Liver (tissue), 9 donors: ENCODE results near the gene PPARA. TPM values are rescaled to one million over a fixed set of nuclear protein-coding genes. Genes with fewer than 3 reads are reported as not detected.

Experiments used
- DNase-seq: peaks from one replicate; pipeline ENCODE4 v3.0.0-alpha.2; 2017; ENCODE audit warnings: low spot score
- H3K27ac ChIP-seq, 2 donors: one replicate each; pipeline ENCODE4 v1.7.0; 2013; ENCODE audit warnings: inconsistent platforms in 2 of 2, low read length in 2 of 2, control low read depth in 1 of 2, low read depth in 1 of 2, mild to moderate bottlenecking in 1 of 2
- H3K27me3 ChIP-seq, 4 donors: one replicate each; pipeline versions ENCODE4 v1.6.1 to v1.7.0; 2013; ENCODE audit warnings: low read length in 3 of 4, inconsistent platforms in 1 of 4, mild to moderate bottlenecking in 1 of 4, moderate library complexity in 1 of 4; ENCODE audit not compliant: control insufficient read depth in 4 of 4, insufficient read depth in 4 of 4
- H3K36me3 ChIP-seq, 4 donors: one replicate each; pipeline versions ENCODE4 v1.6.1 to v1.7.0; 2013; ENCODE audit warnings: low read length in 3 of 4, mild to moderate bottlenecking in 3 of 4, low read depth in 1 of 4, moderate library complexity in 1 of 4; ENCODE audit not compliant: control insufficient read depth in 4 of 4, insufficient read depth in 3 of 4
- H3K4me1 ChIP-seq, 4 donors: one replicate each; pipeline versions ENCODE4 v1.6.1 to v1.7.0; 2013; ENCODE audit warnings: low read length in 3 of 4, mild to moderate bottlenecking in 3 of 4, moderate library complexity in 1 of 4; ENCODE audit not compliant: control insufficient read depth in 4 of 4, insufficient read depth in 4 of 4
- H3K4me3 ChIP-seq, 3 donors: one replicate each; pipeline versions ENCODE4 v1.6.1 to v1.7.0; 2013; ENCODE audit warnings: low read length in 3 of 3, control low read depth in 1 of 3, low read depth in 1 of 3, mild to moderate bottlenecking in 1 of 3
- H3K9ac ChIP-seq, 2 donors: one replicate each; pipeline ENCODE4 v1.7.0; 2013; ENCODE audit warnings: low read length in 2 of 2, mild to moderate bottlenecking in 2 of 2, moderate library complexity in 2 of 2, control low read depth in 1 of 2, low read depth in 1 of 2
- H3K9me3 ChIP-seq, 4 donors: one replicate each; pipeline versions ENCODE4 v1.6.1 to v1.7.0; 2013; ENCODE audit warnings: low read length in 3 of 4; ENCODE audit not compliant: control insufficient read depth in 4 of 4
- ATF3 ChIP-seq: IDR thresholded peaks from 2 replicates; pipeline ENCODE4 v1.6.1; 2016; ENCODE audit warnings: antibody characterized with exemption
- CTCF ChIP-seq: fragments of 150-350 bp; IDR thresholded peaks from 2 replicates; pipeline ENCODE4 v1.5.1; 2017; ENCODE audit warnings: improper control_type of control experiment, low read depth, low read length; ENCODE audit not compliant: missing input control
- EGR1 ChIP-seq, 2 donors: IDR thresholded peaks; 2 replicates each; pipeline ENCODE4 v1.6.1; 2016 to 2018; ENCODE audit warnings: antibody characterized with exemption in 2 of 2, low read depth in 2 of 2
- FOXA1 ChIP-seq: IDR thresholded peaks from 2 replicates; pipeline ENCODE4 v1.6.1; 2016; ENCODE audit warnings: antibody characterized with exemption
- FOXA2 ChIP-seq: IDR thresholded peaks from 2 replicates; pipeline ENCODE4 v1.6.1; 2016; ENCODE audit warnings: antibody characterized with exemption
- GABPA ChIP-seq, 2 donors: IDR thresholded peaks in 1 of 2; conservative IDR thresholded peaks in 1 of 2; 2 replicates each; pipeline ENCODE4 v1.6.1; 2016; ENCODE audit warnings: antibody characterized with exemption in 2 of 2, mild to moderate bottlenecking in 1 of 2, moderate library complexity in 1 of 2
- HNF4A ChIP-seq, 2 donors: conservative IDR thresholded peaks; 2 replicates each; pipeline ENCODE4 v1.6.1; 2016; ENCODE audit warnings: antibody characterized with exemption in 2 of 2, mild to moderate bottlenecking in 2 of 2
- HNF4G ChIP-seq: IDR thresholded peaks from 2 replicates; pipeline ENCODE4 v1.6.1; 2016; ENCODE audit warnings: antibody characterized with exemption
- JUND ChIP-seq, 2 donors: IDR thresholded peaks; 2 replicates each; pipeline ENCODE4 v1.6.1; 2016; ENCODE audit warnings: antibody characterized with exemption in 2 of 2
- MAX ChIP-seq: IDR thresholded peaks from 2 replicates; pipeline ENCODE4 v1.6.1; 2016; ENCODE audit warnings: antibody characterized with exemption
- NR2F2 ChIP-seq: IDR thresholded peaks from 2 replicates; pipeline ENCODE4 v1.6.1; 2016; ENCODE audit warnings: antibody characterized with exemption
- RAD21 ChIP-seq, 2 donors: IDR thresholded peaks; 2 replicates each; pipeline ENCODE4 v1.6.1; 2016; ENCODE audit warnings: antibody characterized with exemption in 2 of 2, mild to moderate bottlenecking in 2 of 2
- REST ChIP-seq: IDR thresholded peaks from 2 replicates; pipeline ENCODE4 v1.6.1; 2016; ENCODE audit warnings: antibody characterized with exemption, mild to moderate bottlenecking
- RXRA ChIP-seq, 2 donors: IDR thresholded peaks; 2 replicates each; pipeline ENCODE4 v1.6.1; 2017 to 2018; ENCODE audit warnings: antibody characterized with exemption in 2 of 2, mild to moderate bottlenecking in 1 of 2
- SP1 ChIP-seq: IDR thresholded peaks from 2 replicates; pipeline ENCODE4 v1.6.1; 2018; ENCODE audit warnings: antibody characterized with exemption, mild to moderate bottlenecking
- TAF1 ChIP-seq: conservative IDR thresholded peaks from 2 replicates; pipeline ENCODE4 v1.6.1; 2016; ENCODE audit warnings: antibody characterized with exemption, mild to moderate bottlenecking
- YY1 ChIP-seq: IDR thresholded peaks from 2 replicates; pipeline ENCODE4 v1.6.1; 2016; ENCODE audit warnings: antibody characterized with exemption, mild to moderate bottlenecking
- ZBTB33 ChIP-seq: IDR thresholded peaks from 2 replicates; pipeline ENCODE4 v1.6.1; 2016; ENCODE audit warnings: antibody characterized with exemption
- WGBS: extraction: QIAGEN DNeasy Blood & Tissue Kit; methylation state at CpG from one replicate; pipeline ENCODE4 v1.1.7; 2013; 5-methylcytosine and 5-hydroxymethylcytosine counted together
- polyA plus RNA-seq, 2 donors: library from polyadenylated mRNA; stranded (reverse) in 1 of 2; unstranded in 1 of 2; fragments of 200-250 nt in 1 of 2; fragments of >200 nt in 1 of 2; fragmentation: Nextera tagmentation in 1 of 2; extraction: Ambion mirVana in 1 of 2; gene quantifications; one replicate each; pipeline versions ENCODE4 v1.2.1 to v1.2.3, GENCODE V29; 2013 to 2015
- total RNA-seq, 2 donors: library from RNA; depleted of rRNA; stranded (reverse); fragments of >200 nt; gene quantifications; one replicate each; pipeline ENCODE4 v1.2.3, GENCODE V29; 2014
- donor health status: healthy.
- donor health status: healthy.
- donor health status: healthy.
- donor health status: healthy.
- donor health status: healthy.

PPARA gene
- total and polyA plus RNA-seq, 4 donors, result 31.2 to 78.8 (median 41.3) TPM

GRCh38 chr22:46246178-46246577, 95.9 kb downstream of the PPARA start:
- H3K9me3 ChIP-seq, result no peaks in the 10 kb centered on the region
- no peaks in the 10 kb centered on the region for H3K36me3 ChIP-seq
- TF ChIP-seq EGR1 (IDR thresholded peaks at IDR 0.05; ENCODE audit: low read depth in 2 of 2) (no peak), GABPA (IDR thresholded peaks at IDR 0.05 in 1 of 2, conservative IDR thresholded peaks at IDR 0.05 in 1 of 2) (no peak), JUND (IDR thresholded peaks at IDR 0.05) (no peak), HNF4G (no peak), NR2F2 (no peak), FOXA2 (no peak), HNF4A (conservative IDR thresholded peaks at IDR 0.05) (no peak)
- H3K4me1 ChIP-seq, result peaks cover 3 to 22% (median 8%) of the 10 kb centered on the region in 4 donors
- no peak overlapping the region for H3K27ac ChIP-seq
- 97% methylated on average over 10 of the region's 10 CpGs for WGBS
- no peak for DNase-seq
- H3K9ac ChIP-seq, result no peak overlapping the region
- no peak overlapping the region for H3K4me3 ChIP-seq
- H3K27me3 ChIP-seq, result no peaks in the 10 kb centered on the region

GRCh38 chr22:46247443-46247975, 97.2 kb downstream of the PPARA start:
- WGBS, result 93% methylated on average over 2 of the region's 2 CpGs
- H3K4me1 ChIP-seq, result peaks cover 3 to 23% (median 9%) of the 10 kb centered on the region in 4 donors
- no peak for DNase-seq
- no peaks in the 10 kb centered on the region for H3K36me3 ChIP-seq
- H3K9me3 ChIP-seq, result no peaks in the 10 kb centered on the region
- H3K27me3 ChIP-seq, result no peaks in the 10 kb centered on the region
- no peak overlapping the region for H3K9ac ChIP-seq
- no peak for TF ChIP-seq CTCF
- no peak for TF ChIP-seq FOXA2
- no peak for TF ChIP-seq FOXA1
- no peak for TF ChIP-seq RAD21 (IDR thresholded peaks at IDR 0.05)
- TF ChIP-seq YY1, result no peak
- TF ChIP-seq RXRA (IDR thresholded peaks at IDR 0.05), result no peak
- no peak for TF ChIP-seq ATF3
- TF ChIP-seq EGR1 (IDR thresholded peaks at IDR 0.05; ENCODE audit: low read depth in 2 of 2), result no peak
- no peak for TF ChIP-seq GABPA (IDR thresholded peaks at IDR 0.05 in 1 of 2, conservative IDR thresholded peaks at IDR 0.05 in 1 of 2)
- no peak for TF ChIP-seq NR2F2
- no peak for TF ChIP-seq MAX
- TF ChIP-seq REST, result no peak
- no peak for TF ChIP-seq TAF1
- no peak for TF ChIP-seq SP1
- TF ChIP-seq HNF4A (conservative IDR thresholded peaks at IDR 0.05), result no peak
- TF ChIP-seq JUND (IDR thresholded peaks at IDR 0.05), result no peak
- no peak for TF ChIP-seq ZBTB33
- TF ChIP-seq HNF4G, result no peak
- H3K4me3 ChIP-seq, result no peak overlapping the region
- no peak overlapping the region for H3K27ac ChIP-seq
